ENCODE data around the gene SEMA7A. TPM values are rescaled to one million over a fixed set of nuclear protein-coding genes. Genes with fewer than 3 reads are reported as not detected.

Gene SEMA7A
- total and polyA plus RNA-seq, 9 of the 15 experiments (the other 6 are each of a cell fraction or from before 2014, with no cell fraction given), result 0.04 to 8.2 (median 5.4) TPM; not detected in 1

DNA sequence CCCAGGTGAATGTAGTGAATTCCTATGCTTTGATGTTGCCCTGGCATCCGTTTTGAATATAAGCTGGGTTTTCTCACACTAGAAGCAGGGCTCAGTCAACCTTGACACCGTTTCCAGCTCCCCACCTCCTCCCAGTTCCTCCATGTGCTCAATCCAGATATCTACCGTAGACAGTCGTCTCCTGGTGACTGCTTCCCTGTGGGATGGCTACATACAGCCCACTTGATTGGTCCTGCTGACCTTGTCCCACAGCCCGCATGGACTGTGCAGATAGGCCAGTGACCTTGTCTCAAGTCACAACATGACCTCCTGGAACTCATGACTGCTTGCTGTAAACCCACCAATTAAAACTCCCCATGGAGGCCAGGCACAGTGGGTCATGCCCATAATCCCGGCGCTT lies 8.1 kb downstream of the SEMA7A start (continued):
- TF ChIP-seq, protein P1, sequence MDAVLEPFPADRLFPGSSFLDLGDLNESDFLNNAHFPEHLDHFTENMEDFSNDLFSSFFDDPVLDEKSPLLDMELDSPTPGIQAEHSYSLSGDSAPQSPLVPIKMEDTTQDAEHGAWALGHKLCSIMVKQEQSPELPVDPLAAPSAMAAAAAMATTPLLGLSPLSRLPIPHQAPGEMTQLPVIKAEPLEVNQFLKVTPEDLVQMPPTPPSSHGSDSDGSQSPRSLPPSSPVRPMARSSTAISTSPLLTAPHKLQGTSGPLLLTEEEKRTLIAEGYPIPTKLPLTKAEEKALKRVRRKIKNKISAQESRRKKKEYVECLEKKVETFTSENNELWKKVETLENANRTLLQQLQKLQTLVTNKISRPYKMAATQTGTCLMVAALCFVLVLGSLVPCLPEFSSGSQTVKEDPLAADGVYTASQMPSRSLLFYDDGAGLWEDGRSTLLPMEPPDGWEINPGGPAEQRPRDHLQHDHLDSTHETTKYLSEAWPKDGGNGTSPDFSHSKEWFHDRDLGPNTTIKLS (IDR thresholded peaks at IDR 0.05; ENCODE audit: borderline replicate concordance, low read depth), result no peak
- TF ChIP-seq NCOA6 (IDR thresholded peaks at IDR 0.05), result no peak
- TF ChIP-seq TRIM28 (IDR thresholded peaks at IDR 0.05), result no peak
- peak; percentile 53; the same call in 1 of the 2 replicates for TF ChIP-seq MTA2 (IDR thresholded peaks at IDR 0.05; ENCODE audit: low read depth)
- no peak for TF ChIP-seq MCM3 (IDR thresholded peaks at IDR 0.05)
- no peak for TF ChIP-seq LARP7 (IDR thresholded peaks at IDR 0.05)
- no peak for TF ChIP-seq HCFC1 (IDR thresholded peaks at IDR 0.05; ENCODE audit: low read depth, low read length)
- TF ChIP-seq ZC3H8 (IDR thresholded peaks at IDR 0.05), result no peak
- TF ChIP-seq, protein P2, sequence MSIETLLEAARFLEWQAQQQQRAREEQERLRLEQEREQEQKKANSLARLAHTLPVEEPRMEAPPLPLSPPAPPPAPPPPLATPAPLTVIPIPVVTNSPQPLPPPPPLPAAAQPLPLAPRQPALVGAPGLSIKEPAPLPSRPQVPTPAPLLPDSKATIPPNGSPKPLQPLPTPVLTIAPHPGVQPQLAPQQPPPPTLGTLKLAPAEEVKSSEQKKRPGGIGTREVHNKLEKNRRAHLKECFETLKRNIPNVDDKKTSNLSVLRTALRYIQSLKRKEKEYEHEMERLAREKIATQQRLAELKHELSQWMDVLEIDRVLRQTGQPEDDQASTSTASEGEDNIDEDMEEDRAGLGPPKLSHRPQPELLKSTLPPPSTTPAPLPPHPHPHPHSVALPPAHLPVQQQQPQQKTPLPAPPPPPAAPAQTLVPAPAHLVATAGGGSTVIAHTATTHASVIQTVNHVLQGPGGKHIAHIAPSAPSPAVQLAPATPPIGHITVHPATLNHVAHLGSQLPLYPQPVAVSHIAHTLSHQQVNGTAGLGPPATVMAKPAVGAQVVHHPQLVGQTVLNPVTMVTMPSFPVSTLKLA (conservative IDR thresholded peaks at IDR 0.05), result peak in 1 of 2 experiments; percentile 80; a peak in 3 of 4 replicates
- TF ChIP-seq PYGO2 (tag; IDR thresholded peaks at IDR 0.05), result no peak
- TF ChIP-seq BHLHE40 (IDR thresholded peaks at IDR 0.05; ENCODE audit: low read length), result 0 out of 2 replicates have a peak, but pooled peaks have one; percentile 22
- no peak for TF ChIP-seq TAF9B (IDR thresholded peaks at IDR 0.05; ENCODE audit: partially characterized antibody)
- no peak for TF ChIP-seq KDM2B (CRISPR knock-in tag; IDR thresholded peaks at IDR 0.05)
- no peak for TF ChIP-seq HMBOX1 (IDR thresholded peaks at IDR 0.05)
- TF ChIP-seq ZNF586 (CRISPR knock-in tag; conservative IDR thresholded peaks at IDR 0.05), result no peak
- peak in 1 of 2 experiments; percentile 41; a peak in 1 of 4 replicates for TF ChIP-seq RCOR1 (IDR thresholded peaks at IDR 0.05; ENCODE audit: borderline replicate concordance in 1 of 2, low read depth in 2 of 2, low read length in 2 of 2)
- no peak for TF ChIP-seq MCM7 (IDR thresholded peaks at IDR 0.05)
- no peak for TF ChIP-seq ARID3B (CRISPR knock-in tag; IDR thresholded peaks at IDR 0.05; ENCODE audit: borderline replicate concordance)
- no peak for TF ChIP-seq PBX2 (CRISPR knock-in tag; IDR thresholded peaks at IDR 0.05; ENCODE audit: low read depth)
- TF ChIP-seq PBX2 (tag; conservative IDR thresholded peaks at IDR 0.05; ENCODE audit: low read depth), result no peak
- TF ChIP-seq SP2 (IDR thresholded peaks at IDR 0.05; ENCODE audit: extremely low read depth, low read depth, low read length, poor library complexity, severe bottlenecking), result no peak
- TF ChIP-seq NCOR1 (IDR thresholded peaks at IDR 0.05), result no peak; the same call in 1 of the 2 replicates
- TF ChIP-seq HDAC1 (IDR thresholded peaks at IDR 0.05), result peak in 1 of 2 experiments; percentile 56; a peak in 1 of 4 replicates
- no peak for TF ChIP-seq SMAD3 (CRISPR knock-in tag; conservative IDR thresholded peaks at IDR 0.05)

Data from K562 (cell line).